ENCODE results near the gene SYNJ2.

Gene SYNJ2

GRCh38 chr6:157982563-157983405, 1.1 kb downstream of the SYNJ2 start:
- no peak for DNase-seq

GRCh38 chr6:157983406-157984119, 1.9 kb downstream of the SYNJ2 start:
- no peak for DNase-seq

- DNase-seq, result no peak
These were observed 2.5 kb downstream of the SYNJ2 start for GRCh38 chr6:157984128-157984527.

- no peak for DNase-seq
These were observed 3.1 kb downstream of the SYNJ2 start for GRCh38 chr6:157984686-157985225.

- peak in 1 of 2 experiments; percentile 32 for DNase-seq
These were observed 3.9 kb downstream of the SYNJ2 start for GRCh38 chr6:157985378-157986155.

- no peak for DNase-seq
These were observed 6.4 kb downstream of the SYNJ2 start for GRCh38 chr6:157987788-157988699.

- no peak for DNase-seq
These were observed 7.0 kb downstream of the SYNJ2 start for GRCh38 chr6:157988700-157989063.

- no peak for DNase-seq
These were observed 8.1 kb downstream of the SYNJ2 start for GRCh38 chr6:157989541-157990289.

GRCh38 chr6:157990321-157991066, 8.8 kb downstream of the SYNJ2 start:
- no peak for DNase-seq

GRCh38 chr6:157991067-157991432, 9.4 kb downstream of the SYNJ2 start:
- no peak for DNase-seq

- no peak for DNase-seq
These were observed 11.4 kb downstream of the SYNJ2 start for GRCh38 chr6:157993076-157993475.

- DNase-seq, result no peak
These were observed 12.6 kb downstream of the SYNJ2 start for GRCh38 chr6:157994125-157994795.

- no peak for DNase-seq
These were observed 13.8 kb downstream of the SYNJ2 start for GRCh38 chr6:157995458-157995857.

GRCh38 chr6:157996201-157996712, 14.6 kb downstream of the SYNJ2 start:
- no peak for DNase-seq

GRCh38 chr6:157996918-157997702, 15.4 kb downstream of the SYNJ2 start:
- no peak for DNase-seq

GRCh38 chr6:157997893-157998608, 16.4 kb downstream of the SYNJ2 start:
- no peak for DNase-seq

GRCh38 chr6:157998707-157999167, 17.1 kb downstream of the SYNJ2 start:
- no peak for DNase-seq
